GM08714 (cell line): ENCODE measurements around the gene CDC42BPG.

Experiments
- H3K4me3 ChIP-seq: fragments of 200-500 bp; sonication (Bioruptor generic); 2 replicates; pipeline ENCODE4 v1.5.1; 2014; ENCODE audit warnings: mild to moderate bottlenecking, low read length, inconsistent platforms
- ZNF274 ChIP-seq: IDR thresholded peaks from 2 replicates; pipeline ENCODE4 v1.6.1; 2012; ENCODE audit warnings: mild to moderate bottlenecking, low read depth, low read length

CDC42BPG gene

GRCh38 chr11:64844330-64845128 lies at the start of gene CDC42BPG:
Gene CDC42BPG (minus strand): TSS chr11:64844653. CDS start chr11:64844569, 84 bp downstream.
- peak within 1 kb of the TSS; percentile 19; the same call in 1 of the 2 replicates for H3K4me3 ChIP-seq
- no peak for TF ChIP-seq ZNF274

- no peak for TF ChIP-seq ZNF274
- H3K4me3 ChIP-seq, result peak overlapping the region; percentile 9; the same call in 1 of the 2 replicates
Measured at GRCh38 chr11:64893194-64894069, 49.0 kb upstream of the CDC42BPG start.

- TF ChIP-seq ZNF274, result no peak
- H3K4me3 ChIP-seq, result peak overlapping the region; percentile 9; the same call in 1 of the 2 replicates
Measured at GRCh38 chr11:64892838-64893193, 48.4 kb upstream of the CDC42BPG start.

GRCh38 chr11:64892411-64892831 lies 48.0 kb upstream of the CDC42BPG start:
- TF ChIP-seq ZNF274, result no peak
- H3K4me3 ChIP-seq, result no peak overlapping the region; the same call in 1 of the 2 replicates

- H3K4me3 ChIP-seq, result no peak overlapping the region
- TF ChIP-seq ZNF274, result no peak
Measured at GRCh38 chr11:64891880-64892279, 47.4 kb upstream of the CDC42BPG start.

GRCh38 chr11:64891215-64891848 lies 46.9 kb upstream of the CDC42BPG start:
- TF ChIP-seq ZNF274, result no peak
- H3K4me3 ChIP-seq, result no peak overlapping the region

GRCh38 chr11:64890522-64890939 lies 46.1 kb upstream of the CDC42BPG start:
- no peak for TF ChIP-seq ZNF274
- H3K4me3 ChIP-seq, result no peak overlapping the region

GRCh38 chr11:64888729-64889511 lies 44.5 kb upstream of the CDC42BPG start:
- H3K4me3 ChIP-seq, result no peak overlapping the region
- TF ChIP-seq ZNF274, result no peak

GRCh38 chr11:64888406-64888728 lies 43.9 kb upstream of the CDC42BPG start:
- H3K4me3 ChIP-seq, result no peak overlapping the region
- no peak for TF ChIP-seq ZNF274

GRCh38 chr11:64887757-64888405 lies 43.4 kb upstream of the CDC42BPG start:
- no peak for TF ChIP-seq ZNF274
- no peak overlapping the region for H3K4me3 ChIP-seq

GRCh38 chr11:64887234-64887756 lies 42.8 kb upstream of the CDC42BPG start:
- no peak overlapping the region for H3K4me3 ChIP-seq
- no peak for TF ChIP-seq ZNF274

GRCh38 chr11:64885367-64886286 lies 41.2 kb upstream of the CDC42BPG start:
- TF ChIP-seq ZNF274, result no peak
- H3K4me3 ChIP-seq, result no peak overlapping the region
